GM12864 (cell line): ENCODE data around the gene KCNMB4.

Source experiments
- DNase-seq: peaks from one replicate; pipeline ENCODE4 v3.0.0-alpha.2; 2011; ENCODE audit warnings: low read depth
- H3K4me3 ChIP-seq: 2 replicates; pipeline ENCODE4 v1.5.1; 2011; ENCODE audit warnings: mild to moderate bottlenecking, low read depth, low read length, control low read depth
- CTCF ChIP-seq: IDR thresholded peaks from 2 replicates; pipeline ENCODE4 v1.5.1; 2011; ENCODE audit warnings: low read depth, mild to moderate bottlenecking, moderate library complexity, low read length, control low read depth, inconsistent platforms; ENCODE audit errors: missing control alignments

Gene KCNMB4

GRCh38 chr12:70393787-70394499, 27.9 kb downstream of the KCNMB4 start:
- TF ChIP-seq CTCF: no peak
- no peak for DNase-seq
- H3K4me3 ChIP-seq: no peak overlapping the region

GRCh38 chr12:70398002-70398401, 31.9 kb downstream of the KCNMB4 start:
- TF ChIP-seq CTCF: no peak
- DNase-seq: no peak
- H3K4me3 ChIP-seq: no peak overlapping the region

- no peak overlapping the region for H3K4me3 ChIP-seq
- DNase-seq: no peak
- no peak for TF ChIP-seq CTCF
Measured at GRCh38 chr12:70398862-70399261, 32.8 kb downstream of the KCNMB4 start.

- no peak overlapping the region for H3K4me3 ChIP-seq
- no peak for TF ChIP-seq CTCF
- DNase-seq: no peak
Measured at GRCh38 chr12:70399311-70399710, 33.2 kb downstream of the KCNMB4 start.

GRCh38 chr12:70400124-70400523, 34.0 kb downstream of the KCNMB4 start:
- DNase-seq: no peak
- no peak for TF ChIP-seq CTCF
- no peak overlapping the region for H3K4me3 ChIP-seq

- peak; percentile 41 for TF ChIP-seq CTCF
- H3K4me3 ChIP-seq: no peak overlapping the region
- no peak for DNase-seq
Measured at GRCh38 chr12:70402597-70402996, 36.5 kb downstream of the KCNMB4 start.

- no peak for DNase-seq
- TF ChIP-seq CTCF: no peak
- H3K4me3 ChIP-seq: no peak overlapping the region
Measured at GRCh38 chr12:70403826-70404225, 37.7 kb downstream of the KCNMB4 start.
